Measurements from ENCODE around the gene BPIFB6.

GRCh38 chr20:33063271-33063670, 31.8 kb downstream of the BPIFB6 start:
- TF ChIP-seq CTCF (conservative IDR thresholded peaks at IDR 0.05; ENCODE audit: low read depth, low read length) = no peak
- no peak for TF ChIP-seq EZH2 (IDR thresholded peaks at IDR 0.05; ENCODE audit: borderline replicate concordance, low read depth, low read length, poor library complexity, severe bottlenecking)
